ENCODE measurements around the gene SLIT3.
"Not testable (repeated sequence)": the region's sequence is repeated elsewhere in the genome, so short reads cannot be mapped to it uniquely, and the experiment has no call there.

Gene SLIT3

DNA sequence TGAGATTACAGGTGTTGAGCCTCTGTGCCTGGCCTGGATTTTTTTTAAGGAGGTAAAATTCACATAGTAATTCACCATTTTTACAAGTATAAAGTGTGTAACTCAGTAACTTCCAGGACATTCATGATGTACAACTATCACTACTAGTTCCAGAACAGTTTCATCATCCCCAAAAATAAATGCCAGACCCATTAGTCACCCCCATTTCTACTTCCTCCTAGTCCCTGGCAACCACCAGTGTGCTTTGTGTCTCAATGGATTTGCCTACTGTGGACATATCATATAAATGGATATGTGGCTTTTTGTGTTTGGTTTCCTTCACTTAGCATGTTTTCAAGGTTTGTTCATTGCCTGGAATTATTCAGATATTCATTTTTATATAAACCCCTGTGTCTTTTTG is 649.3 kb downstream of the SLIT3 start:
- no peak for DNase-seq

DNA sequence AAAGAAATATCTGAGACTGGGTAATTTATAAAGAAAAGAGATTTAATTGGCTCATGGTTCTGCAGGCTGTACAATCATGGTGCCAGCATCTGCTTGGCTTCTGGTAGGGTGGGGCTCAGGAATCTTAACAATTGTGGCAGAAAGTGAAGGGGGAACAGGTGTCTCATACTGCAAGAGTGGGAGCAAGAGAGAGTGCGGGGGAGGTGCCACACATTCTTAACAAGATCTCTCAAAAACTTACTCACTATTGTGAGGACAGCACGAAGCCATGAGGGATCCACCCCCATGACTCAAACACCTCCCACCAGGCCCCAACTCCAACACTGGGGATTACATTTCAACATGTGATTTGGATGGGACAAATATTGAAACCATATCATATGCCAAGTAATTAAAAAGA is 651.6 kb downstream of the SLIT3 start:
- no peak for DNase-seq

DNA sequence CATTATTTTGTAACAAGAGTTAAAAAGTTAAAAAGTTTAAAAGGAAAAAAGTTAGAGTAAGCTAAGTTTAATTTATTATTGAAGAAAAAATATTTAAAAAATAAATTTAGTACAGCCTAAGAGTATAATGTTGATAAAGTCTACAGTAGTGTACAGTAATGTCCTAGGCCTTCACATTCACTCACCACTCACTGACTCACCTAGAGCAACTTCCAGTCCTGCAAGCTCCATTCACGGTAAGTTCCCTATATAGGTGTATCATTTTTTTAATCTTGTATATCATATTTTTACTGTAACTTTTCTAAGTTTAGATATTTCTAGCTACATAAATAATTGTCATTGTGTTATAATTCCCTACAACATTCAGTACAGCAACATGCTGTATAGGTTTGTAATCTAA is 652.4 kb downstream of the SLIT3 start:
- no peak for DNase-seq

DNA sequence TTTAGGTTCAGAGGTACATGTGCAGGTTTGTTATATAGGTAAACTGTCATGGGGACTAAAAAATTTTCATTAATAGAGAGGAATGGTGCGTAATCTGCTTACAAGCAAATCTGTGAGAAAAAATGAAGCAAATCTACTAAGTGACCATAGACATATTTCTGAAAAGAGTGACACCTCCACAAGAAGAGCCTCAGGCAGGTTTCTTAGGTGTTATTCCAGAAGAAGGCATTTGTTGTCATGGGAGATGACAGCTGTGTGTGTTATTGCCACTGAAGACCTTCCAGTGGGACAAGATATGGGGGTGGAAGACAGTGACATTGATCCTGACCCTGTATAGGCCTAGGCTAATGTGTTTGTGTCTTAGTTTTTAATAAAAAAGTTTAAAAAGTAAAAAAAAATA is 652.9 kb downstream of the SLIT3 start:
- no peak for DNase-seq

DNA sequence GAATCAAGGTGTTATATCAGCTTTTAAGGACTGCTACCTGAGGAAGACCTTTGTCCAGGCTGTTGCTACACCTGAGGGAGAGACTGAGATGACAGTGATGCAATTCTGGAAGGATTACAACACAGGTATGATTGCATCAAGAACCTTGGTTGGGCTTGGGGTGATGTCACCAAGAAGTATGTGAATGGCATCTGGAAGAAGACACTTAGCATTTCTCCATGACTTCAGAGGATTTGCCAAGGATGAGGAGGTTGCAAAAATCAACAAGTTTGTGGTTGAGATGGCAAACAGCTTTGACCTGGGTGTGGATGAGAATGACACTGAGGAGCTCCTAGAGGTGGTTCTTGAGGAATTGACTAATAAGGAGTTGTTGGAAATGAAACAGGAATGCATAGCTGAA is 653.9 kb downstream of the SLIT3 start:
- DNase-seq, result no peak

DNA sequence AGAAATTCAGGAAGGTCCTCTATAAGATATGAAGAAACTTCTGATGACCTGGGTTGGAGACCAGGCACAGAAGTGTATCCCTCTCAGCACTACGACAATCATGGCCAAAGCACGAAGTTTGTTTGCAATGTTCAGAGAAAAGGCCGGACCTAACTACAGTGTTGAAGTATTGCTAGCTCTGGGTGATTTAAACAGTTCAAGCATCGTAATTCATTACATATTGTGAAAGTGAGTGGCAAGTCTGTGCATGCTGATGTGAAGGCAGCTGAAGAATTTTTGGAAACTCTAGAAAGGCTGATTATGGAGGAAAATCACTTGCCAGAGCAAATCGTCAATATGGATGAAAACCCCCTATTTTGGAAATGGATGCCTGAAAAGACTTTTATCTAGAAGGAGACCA is 654.6 kb downstream of the SLIT3 start:
- no peak for DNase-seq

DNA sequence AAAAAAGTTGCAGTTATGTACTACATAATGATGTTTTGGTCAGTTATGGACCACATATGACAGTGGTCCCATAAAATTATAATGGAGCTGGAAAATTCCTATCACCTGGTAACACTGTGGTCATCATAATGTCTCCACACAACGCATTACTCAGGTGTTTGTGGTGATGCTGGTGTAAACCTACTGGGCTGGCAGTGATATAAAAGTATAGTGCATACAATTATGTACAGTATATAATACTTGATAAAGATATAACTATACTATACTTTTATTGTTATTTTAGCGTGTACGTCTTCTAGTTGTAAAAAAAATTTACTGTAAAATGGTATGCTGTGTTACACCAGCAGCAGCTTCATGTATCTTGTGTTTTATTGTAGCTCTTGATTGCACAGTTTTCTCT is 655.7 kb downstream of the SLIT3 start:
- DNase-seq, result no peak

DNA sequence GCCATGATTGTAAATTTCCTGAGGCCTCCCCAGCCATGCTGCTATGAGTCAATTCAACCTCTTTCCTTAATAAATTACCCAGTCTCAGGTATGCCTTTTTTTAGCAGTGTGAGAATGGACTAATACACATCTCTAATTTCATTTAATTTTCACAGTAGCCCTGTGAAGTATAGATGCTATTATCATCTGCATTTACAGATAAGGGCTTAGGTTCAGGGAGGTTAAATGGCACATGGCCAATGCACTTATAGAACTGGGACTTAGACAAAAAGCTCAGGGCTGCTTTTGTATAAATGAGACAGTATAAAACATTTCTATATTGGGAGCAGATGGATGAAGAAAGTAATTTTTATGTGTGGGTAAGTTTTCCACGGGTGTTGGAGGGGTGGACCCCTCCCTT is 658.9 kb downstream of the SLIT3 start:
- no peak for DNase-seq

DNA sequence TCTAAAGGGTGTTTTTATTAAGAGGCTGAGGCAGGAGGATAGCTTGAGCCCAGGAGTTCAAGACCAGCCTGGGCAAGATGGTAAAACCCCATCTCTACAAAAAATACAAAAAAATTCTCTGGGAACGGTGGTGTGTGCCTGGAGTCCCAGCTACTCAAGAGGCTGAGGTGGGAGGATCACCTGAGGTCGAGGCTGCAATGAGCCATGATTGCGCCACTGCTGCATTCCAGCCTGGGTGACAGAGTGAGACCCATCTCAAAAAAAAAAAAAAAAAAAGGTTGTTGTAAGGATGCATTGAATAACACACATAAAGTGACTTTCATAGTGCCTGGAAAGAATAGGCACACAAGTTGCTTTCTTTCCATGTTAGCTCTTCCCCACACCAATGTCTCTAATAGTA is 662.1 kb downstream of the SLIT3 start:
- DNase-seq, result not testable (repeated sequence)

DNA sequence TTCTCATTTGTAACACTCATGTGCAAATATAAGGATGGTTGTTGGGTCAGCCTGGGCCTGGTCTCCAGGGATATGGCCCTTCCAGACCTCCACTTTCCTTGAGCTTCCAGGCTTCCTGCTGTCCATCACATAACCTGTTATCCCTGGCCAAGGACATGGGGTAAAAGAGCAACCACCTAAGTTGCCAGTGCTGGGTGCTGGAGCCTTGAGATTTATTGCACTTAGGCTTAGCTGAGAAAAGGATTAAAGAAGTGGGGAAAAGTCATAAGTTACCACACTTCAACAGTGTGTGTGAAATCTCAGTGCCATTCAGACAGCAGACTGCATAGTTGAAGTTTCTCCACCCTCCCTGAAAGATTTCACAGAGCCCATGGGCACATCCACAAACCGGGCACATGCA is 663.1 kb downstream of the SLIT3 start:
- no peak for DNase-seq

DNA sequence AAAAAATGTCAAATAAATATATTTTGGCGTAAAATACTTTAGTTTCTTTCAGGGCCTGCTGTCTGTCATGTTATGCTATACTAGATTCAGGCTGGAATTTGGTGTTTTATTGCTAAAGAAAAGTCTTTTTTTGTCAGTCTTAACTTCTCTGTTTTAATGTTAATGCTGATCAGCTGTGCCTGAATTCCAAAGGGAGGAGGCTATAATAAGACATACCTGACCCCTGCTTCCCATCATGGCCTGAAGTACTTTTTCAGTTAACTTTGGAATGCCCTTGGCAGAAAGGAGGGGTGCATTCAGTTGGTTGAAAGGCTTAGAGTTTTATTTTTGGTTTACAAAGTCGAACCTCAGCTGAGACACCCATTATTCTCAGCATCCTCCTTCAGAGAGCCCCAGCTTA is 663.7 kb downstream of the SLIT3 start:
- DNase-seq, result no peak

DNA sequence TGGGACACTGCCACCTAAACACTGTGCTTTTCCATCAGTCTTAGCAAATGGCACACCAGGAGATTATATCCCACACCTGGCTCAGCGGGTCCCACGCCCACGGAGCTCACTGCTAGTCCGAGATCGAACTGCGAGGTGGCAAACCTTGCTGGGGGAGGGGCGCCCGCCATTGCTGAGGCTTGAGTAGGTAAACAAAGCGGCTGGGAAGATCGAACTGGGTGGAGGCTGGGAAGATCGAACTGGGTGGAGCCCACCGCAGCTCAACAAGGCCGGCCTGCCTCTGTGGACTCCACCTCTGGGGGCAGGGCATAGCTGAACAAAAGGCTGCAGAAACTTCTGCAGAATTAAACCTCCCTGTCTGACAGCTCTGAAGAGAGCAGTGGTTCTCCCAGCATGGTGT is 670.0 kb downstream of the SLIT3 start:
- DNase-seq, result not testable (repeated sequence)

DNA sequence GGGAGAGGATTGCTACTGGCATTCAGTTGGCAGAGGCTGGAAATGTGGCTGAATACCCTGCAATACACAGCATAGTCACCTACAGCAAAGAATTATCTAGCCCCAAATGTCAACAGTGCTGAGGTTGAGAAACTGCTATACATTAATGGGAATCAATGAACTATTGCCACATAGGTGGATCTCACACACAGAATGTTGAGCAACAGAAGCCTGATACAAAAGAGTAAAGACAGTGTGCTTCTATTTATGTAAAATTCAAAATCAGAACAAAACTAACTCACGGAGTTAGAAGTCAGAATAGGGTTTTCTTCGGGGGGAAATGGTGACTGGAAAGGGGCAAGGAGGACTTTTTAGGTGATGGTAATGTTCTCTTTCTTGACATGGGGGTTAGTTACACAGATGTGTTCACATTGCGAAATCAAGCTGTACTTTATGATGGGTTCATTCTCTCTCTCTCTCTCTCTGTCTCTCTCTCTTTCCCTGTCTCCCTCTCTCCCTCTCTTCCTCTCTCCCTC is 676.0 kb downstream of the SLIT3 start:
- DNase-seq, result no peak

DNA sequence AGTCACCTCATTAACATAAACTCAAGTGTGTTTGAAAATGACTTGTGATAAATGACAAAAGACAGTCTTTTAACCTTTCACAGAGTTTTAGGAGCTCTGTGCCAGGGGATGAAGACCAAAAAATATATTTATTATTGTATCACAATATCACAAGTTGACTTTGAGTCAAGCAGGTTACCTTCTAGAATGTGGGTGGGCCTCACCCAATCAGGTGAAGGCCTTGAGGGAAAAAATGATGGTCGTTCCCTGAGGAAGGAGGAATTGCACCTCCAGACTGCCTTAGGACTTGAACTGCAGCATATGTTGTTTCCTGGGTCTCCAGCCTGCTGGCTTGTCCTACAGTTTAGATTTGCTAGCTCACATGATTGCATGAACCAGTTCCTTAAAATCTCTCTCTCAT is 680.1 kb downstream of the SLIT3 start:
- no peak for DNase-seq

DNA sequence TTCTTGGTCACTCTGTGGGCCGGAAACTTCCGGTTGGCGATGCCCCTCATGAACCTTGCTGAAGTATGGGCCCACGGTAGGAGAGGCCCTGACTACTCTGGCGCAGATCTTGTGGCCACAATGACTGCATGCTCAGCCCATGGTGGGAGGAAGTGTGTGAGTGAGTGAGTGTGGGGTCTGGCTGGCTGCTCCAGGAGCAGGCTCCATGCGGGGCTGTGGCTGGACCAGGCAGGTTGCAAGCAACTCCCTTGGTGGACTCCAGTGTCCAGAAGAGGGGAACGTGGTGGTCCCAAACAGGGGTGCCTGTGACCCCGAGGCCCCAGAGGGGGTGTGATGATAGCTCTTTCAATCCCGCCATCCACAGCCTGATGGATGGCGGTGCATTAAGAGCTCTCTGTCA is 686.3 kb downstream of the SLIT3 start:
- DNase-seq, result no peak

DNA sequence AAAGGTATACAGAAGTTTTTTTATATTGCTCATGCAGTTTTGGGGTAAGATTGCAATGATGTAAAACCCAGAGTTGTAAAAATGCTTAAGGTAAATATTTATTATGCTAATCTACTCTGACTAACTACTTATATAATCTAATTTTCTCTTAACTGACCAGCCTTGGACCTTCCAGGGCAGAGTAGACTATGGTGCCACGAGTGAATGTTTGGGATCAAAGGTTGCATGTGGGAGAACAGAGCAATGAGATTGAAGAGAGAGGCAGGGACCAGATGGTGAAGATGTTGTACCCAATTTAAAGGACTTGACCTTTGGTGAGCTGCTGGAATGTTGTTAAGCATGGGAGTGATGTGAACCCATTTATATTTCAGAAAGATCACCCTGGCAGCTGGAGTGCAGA is 686.9 kb downstream of the SLIT3 start:
- DNase-seq, result no peak

DNA sequence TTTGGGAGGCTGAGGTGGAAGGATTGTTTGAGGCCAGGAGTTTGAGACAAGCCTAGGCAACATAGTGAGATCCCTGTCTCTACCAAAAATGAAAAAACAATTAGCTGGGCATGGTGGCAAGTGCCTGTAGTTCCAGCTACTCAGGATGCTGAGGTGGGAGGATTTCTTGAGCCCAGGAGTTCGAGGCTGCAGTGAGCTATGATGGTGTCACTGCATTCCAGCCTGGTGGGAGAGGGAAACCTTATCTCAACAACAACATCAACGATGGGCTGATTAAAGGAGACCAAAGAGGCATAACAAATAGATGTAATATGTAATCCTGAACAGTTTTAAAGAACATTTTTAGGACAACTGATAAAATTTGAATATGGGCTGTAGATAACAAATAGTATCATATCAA is 687.5 kb downstream of the SLIT3 start:
- no peak for DNase-seq

DNA sequence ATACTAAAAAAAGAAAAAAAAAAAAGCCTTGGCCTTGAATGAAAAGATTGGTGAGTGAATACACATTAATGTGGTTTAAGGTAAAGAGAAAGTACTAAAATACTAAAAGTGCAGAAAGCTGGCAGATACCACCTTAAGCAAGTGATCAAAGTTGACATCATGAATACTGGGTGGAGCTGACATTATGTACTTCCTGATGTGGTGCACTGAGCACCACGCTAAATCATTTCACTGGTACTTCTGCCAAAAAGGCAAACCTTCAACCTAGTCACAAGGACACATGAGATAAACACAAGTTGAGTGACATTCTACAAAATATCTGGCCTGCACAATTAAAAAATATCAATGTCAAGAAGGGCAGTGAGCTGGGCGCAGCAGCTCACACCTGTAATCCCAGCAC is 687.9 kb downstream of the SLIT3 start:
- DNase-seq, result no peak

DNA sequence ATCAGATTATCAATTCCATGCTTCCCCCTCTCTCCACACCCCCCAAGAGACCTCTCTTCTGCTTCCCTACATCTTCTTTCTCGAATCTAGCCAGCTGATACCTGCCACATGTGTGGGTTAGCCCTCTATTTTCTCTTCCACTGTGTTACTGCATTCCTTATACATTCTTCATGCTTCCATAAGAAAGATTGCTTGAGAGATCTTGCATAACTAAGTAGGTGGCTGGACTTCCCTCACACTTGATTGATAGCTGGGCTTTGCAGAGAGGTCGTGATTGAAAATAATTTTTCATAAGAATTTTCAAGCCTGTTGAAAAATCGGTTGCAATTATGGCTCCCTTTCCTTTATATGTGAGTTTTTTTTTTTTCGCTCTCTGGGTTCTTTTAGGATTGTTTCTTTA is 688.8 kb downstream of the SLIT3 start:
- DNase-seq, result no peak
